Osteoblast (primary cell): Measurements from ENCODE around the gene CORO2A. TPM values are rescaled to one million over a fixed set of nuclear protein-coding genes. Genes with fewer than 3 reads are reported as not detected.

Source experiments
- DNase-seq: peaks from one replicate; pipeline ENCODE4 v3.0.0; 2011; ENCODE audit warnings: low spot score, mixed read lengths; ENCODE audit not compliant: insufficient read length; ENCODE audit errors: missing footprints
- H2AFZ ChIP-seq: 2 replicates; pipeline ENCODE4 v1.6.0; 2011; ENCODE audit warnings: mild to moderate bottlenecking, low read length
- H3K27ac ChIP-seq: 2 replicates; pipeline ENCODE4 v1.5.1; 2011; ENCODE audit warnings: mild to moderate bottlenecking, low read depth, low read length, moderate library complexity
- H3K27me3 ChIP-seq: 2 replicates; pipeline ENCODE4 v1.6.0; 2012; ENCODE audit warnings: mild to moderate bottlenecking, control low read depth, inconsistent platforms, low read length, moderate library complexity; ENCODE audit not compliant: insufficient read depth
- H3K36me3 ChIP-seq: 2 replicates; pipeline ENCODE4 v1.5.1; 2011; ENCODE audit warnings: mild to moderate bottlenecking, low read length, control low read depth, moderate library complexity; ENCODE audit not compliant: insufficient read depth
- H3K4me1 ChIP-seq: 2 replicates; pipeline ENCODE4 v1.5.1; 2011; ENCODE audit warnings: mild to moderate bottlenecking, low read length, control low read depth, moderate library complexity; ENCODE audit not compliant: insufficient read depth
- H3K4me2 ChIP-seq: 2 replicates; pipeline ENCODE4 v1.6.0; 2011; ENCODE audit warnings: mild to moderate bottlenecking, low read length; ENCODE audit not compliant: insufficient read depth
- H3K4me3 ChIP-seq: fragments of 200-600 bp; sonication (generic); 3 replicates; pipeline ENCODE4 v1.5.1; 2012; ENCODE audit warnings: mild to moderate bottlenecking, low read length, inconsistent platforms; ENCODE audit not compliant: insufficient read depth
- H3K79me2 ChIP-seq: 2 replicates; pipeline ENCODE4 v1.6.0; 2012; ENCODE audit warnings: mild to moderate bottlenecking, low read length, control low read depth, inconsistent platforms; ENCODE audit not compliant: insufficient read depth
- H3K9me3 ChIP-seq: 2 replicates; pipeline ENCODE4 v1.5.1; 2011; ENCODE audit warnings: low read depth, low read length, control low read depth
- H4K20me1 ChIP-seq: 2 replicates; pipeline ENCODE4 v1.6.0; 2012; ENCODE audit warnings: mild to moderate bottlenecking, low read length, control low read depth; ENCODE audit not compliant: insufficient read depth
- total RNA-seq: library from RNA; depleted of rRNA; stranded (reverse); fragments of >200 nt; gene quantifications from 2 replicates; pipeline ENCODE4 v1.2.3, GENCODE V29; 2012
- TF ChIP-seq, protein P1 (sequence below): IDR thresholded peaks from 2 replicates; pipeline ENCODE4 v1.5.1; 2011; ENCODE audit warnings: mild to moderate bottlenecking, low read depth, low read length, moderate library complexity; ENCODE audit errors: extremely low read depth

The CORO2A gene
- total RNA-seq, 1 donor, result 0.72 TPM

DNA sequence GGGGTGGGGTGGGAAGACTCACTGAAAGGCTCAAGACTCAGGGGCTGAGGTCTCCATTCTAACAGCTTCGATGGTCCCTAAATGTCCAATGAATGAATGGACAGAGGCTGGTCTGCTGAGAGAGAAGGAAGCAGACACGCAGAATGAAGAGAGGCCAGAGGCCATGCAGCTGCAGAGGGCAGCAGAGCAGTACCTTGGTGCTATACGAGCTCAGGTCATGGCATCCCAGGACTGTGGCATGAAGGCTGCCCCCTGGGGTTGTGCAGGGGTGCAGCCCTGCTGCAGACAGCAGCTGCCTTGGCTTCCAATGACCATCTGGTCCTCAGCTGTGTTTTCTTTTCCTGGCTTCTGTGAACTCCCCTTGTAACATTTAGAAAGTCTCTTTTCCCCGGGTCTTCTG, 15.2 kb upstream of the CORO2A start:
- Histone ChIP-seq H2AFZ (no peak overlapping the region), H3K36me3 (peaks cover 85% of the 10 kb centered on the region)

DNA sequence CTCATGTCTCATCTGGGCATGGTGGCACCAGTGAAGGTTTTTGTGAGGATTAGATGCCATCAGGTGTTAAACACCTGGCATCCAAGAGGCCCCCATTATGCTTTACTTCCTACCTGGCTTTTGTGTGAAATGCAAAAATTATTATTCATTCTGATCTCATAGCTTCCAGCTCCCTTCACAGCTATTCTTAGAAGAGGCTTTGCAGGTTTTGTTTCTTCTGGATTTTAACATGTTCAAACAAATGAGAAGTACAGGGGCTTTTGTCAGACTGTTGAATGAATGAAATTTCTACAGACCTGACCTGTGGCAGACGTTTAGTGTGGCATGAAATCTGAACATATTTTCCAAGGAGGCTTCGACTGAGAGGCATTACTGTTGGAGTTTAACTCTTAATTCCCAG, 14.3 kb upstream of the CORO2A start:
- Histone ChIP-seq H3K27ac (no peak overlapping the region), H3K4me2 (no peak overlapping the region), H3K4me1 (no peaks in the 10 kb centered on the region), H2AFZ (no peak overlapping the region), H4K20me1 (no peaks in the 10 kb centered on the region), H3K9me3 (no peaks in the 10 kb centered on the region), H3K27me3 (no peaks in the 10 kb centered on the region), H3K36me3 (peaks cover 87% of the 10 kb centered on the region), H3K4me3 (no peak overlapping the region), H3K79me2 (peaks cover 2% of the 10 kb centered on the region)
- no peak for DNase-seq
- TF ChIP-seq, protein P1, sequence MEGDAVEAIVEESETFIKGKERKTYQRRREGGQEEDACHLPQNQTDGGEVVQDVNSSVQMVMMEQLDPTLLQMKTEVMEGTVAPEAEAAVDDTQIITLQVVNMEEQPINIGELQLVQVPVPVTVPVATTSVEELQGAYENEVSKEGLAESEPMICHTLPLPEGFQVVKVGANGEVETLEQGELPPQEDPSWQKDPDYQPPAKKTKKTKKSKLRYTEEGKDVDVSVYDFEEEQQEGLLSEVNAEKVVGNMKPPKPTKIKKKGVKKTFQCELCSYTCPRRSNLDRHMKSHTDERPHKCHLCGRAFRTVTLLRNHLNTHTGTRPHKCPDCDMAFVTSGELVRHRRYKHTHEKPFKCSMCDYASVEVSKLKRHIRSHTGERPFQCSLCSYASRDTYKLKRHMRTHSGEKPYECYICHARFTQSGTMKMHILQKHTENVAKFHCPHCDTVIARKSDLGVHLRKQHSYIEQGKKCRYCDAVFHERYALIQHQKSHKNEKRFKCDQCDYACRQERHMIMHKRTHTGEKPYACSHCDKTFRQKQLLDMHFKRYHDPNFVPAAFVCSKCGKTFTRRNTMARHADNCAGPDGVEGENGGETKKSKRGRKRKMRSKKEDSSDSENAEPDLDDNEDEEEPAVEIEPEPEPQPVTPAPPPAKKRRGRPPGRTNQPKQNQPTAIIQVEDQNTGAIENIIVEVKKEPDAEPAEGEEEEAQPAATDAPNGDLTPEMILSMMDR, result no peak

More for the DNA sequence above, 15.2 kb upstream of the CORO2A start:
- Histone ChIP-seq H3K4me3 (no peak overlapping the region), H3K79me2 (peaks cover 2% of the 10 kb centered on the region), H3K4me1 (no peaks in the 10 kb centered on the region), H3K27ac (no peak overlapping the region), H3K4me2 (no peak overlapping the region), H4K20me1 (no peaks in the 10 kb centered on the region), H3K27me3 (no peaks in the 10 kb centered on the region), H3K9me3 (no peaks in the 10 kb centered on the region)
- DNase-seq, result peak; percentile 65
- TF ChIP-seq, protein P1, result no peak

DNA sequence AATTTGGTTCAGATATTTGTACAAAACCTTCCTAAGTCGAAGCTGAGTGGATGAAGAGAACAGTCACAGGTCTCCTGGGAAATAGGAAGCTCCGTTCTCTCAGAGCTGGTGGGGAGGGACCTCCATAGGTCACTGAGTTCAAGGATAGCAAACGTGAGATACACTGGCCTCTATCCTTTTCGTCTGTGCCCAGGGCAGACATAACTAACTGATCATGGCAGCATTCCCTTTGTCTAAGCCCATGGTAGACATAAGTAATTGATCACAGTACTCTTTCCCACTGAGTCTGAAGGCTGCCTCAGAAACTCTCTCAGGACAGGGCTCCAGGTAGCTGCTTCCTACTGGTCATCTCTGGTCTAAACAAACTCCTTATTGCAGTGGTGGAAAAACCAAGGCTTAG, 12.3 kb upstream of the CORO2A start:
- Histone ChIP-seq H4K20me1 (no peaks in the 10 kb centered on the region), H3K9me3 (no peaks in the 10 kb centered on the region), H3K27me3 (no peaks in the 10 kb centered on the region), H3K27ac (no peak overlapping the region), H3K79me2 (peaks cover 2% of the 10 kb centered on the region), H3K4me1 (no peaks in the 10 kb centered on the region), H2AFZ (no peak overlapping the region), H3K4me2 (no peak overlapping the region), H3K36me3 (peaks cover 84% of the 10 kb centered on the region), H3K4me3 (no peak overlapping the region)
- TF ChIP-seq, protein P1, result no peak
- no peak for DNase-seq

DNA sequence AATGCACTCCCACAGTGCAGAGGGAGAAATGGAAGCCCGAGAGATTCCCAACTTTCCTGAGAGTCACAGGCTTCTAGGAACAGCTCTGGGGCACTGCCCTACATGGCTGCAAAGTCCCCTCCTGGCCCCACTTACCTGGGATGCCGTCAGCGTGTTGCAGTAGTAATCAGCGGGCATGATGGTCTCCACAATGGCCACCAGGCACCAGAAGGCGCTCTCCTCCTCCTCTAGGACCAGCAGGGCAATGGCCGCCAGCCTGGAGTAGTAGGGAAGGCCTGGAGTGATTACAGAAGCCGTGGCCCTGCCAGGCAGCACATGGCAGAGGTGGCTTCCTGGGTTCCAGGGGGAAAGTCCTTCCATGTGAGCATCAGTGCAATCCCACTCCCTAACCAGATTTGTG, 10.7 kb upstream of the CORO2A start:
- Histone ChIP-seq H3K9me3 (no peaks in the 10 kb centered on the region), H3K4me1 (no peaks in the 10 kb centered on the region), H3K27me3 (no peaks in the 10 kb centered on the region), H3K4me3 (no peak overlapping the region), H3K36me3 (peaks cover 84% of the 10 kb centered on the region), H3K4me2 (no peak overlapping the region), H3K27ac (no peak overlapping the region), H3K79me2 (peaks cover 2% of the 10 kb centered on the region), H2AFZ (no peak overlapping the region), H4K20me1 (no peaks in the 10 kb centered on the region)
- TF ChIP-seq, protein P1, result no peak
- peak; percentile 75 for DNase-seq
